Mucosa of stomach (tissue), 1 donor: ENCODE data around the gene GOLGA2.

Source experiments
- H3K27me3 ChIP-seq: one replicate; pipeline ENCODE4 v1.7.0; 2013; ENCODE audit warnings: mild to moderate bottlenecking, low read length; ENCODE audit not compliant: control insufficient read depth, insufficient read depth
- H3K36me3 ChIP-seq: one replicate; pipeline ENCODE4 v1.7.0; 2013; ENCODE audit warnings: low read length; ENCODE audit not compliant: control insufficient read depth, insufficient read depth
- H3K4me1 ChIP-seq: one replicate; pipeline ENCODE4 v1.7.0; 2013; ENCODE audit warnings: mild to moderate bottlenecking, low read length; ENCODE audit not compliant: control insufficient read depth, insufficient read depth
- H3K4me3 ChIP-seq: one replicate; pipeline ENCODE4 v1.7.0; 2013; ENCODE audit warnings: low read length
- H3K9ac ChIP-seq: one replicate; pipeline ENCODE4 v1.7.0; 2013; ENCODE audit warnings: mild to moderate bottlenecking, low read length, moderate library complexity
- H3K9me3 ChIP-seq: one replicate; pipeline ENCODE4 v1.7.0; 2013; ENCODE audit warnings: mild to moderate bottlenecking, low read length, moderate library complexity; ENCODE audit not compliant: control insufficient read depth
- donor health status: Pancreatic carcinoma.

The GOLGA2 gene

GRCh38 chr9:128252317-128253139 lies 23.3 kb downstream of the GOLGA2 start:
- Histone ChIP-seq H3K36me3 (peaks cover 7% of the 10 kb centered on the region), H3K9me3 (no peaks in the 10 kb centered on the region), H3K4me1 (peaks cover 10% of the 10 kb centered on the region), H3K9ac (no peak overlapping the region), H3K27me3 (peaks cover 5% of the 10 kb centered on the region), H3K4me3 (no peak overlapping the region)

- H3K27me3 ChIP-seq = peaks cover 10% of the 10 kb centered on the region
- H3K36me3 ChIP-seq = no peaks in the 10 kb centered on the region
- no peaks in the 10 kb centered on the region for H3K9me3 ChIP-seq
- no peak overlapping the region for H3K9ac ChIP-seq
- H3K4me1 ChIP-seq = peaks cover 10% of the 10 kb centered on the region
- no peak overlapping the region for H3K4me3 ChIP-seq
Measured at GRCh38 chr9:128251732-128252100, 24.1 kb downstream of the GOLGA2 start.

- no peak overlapping the region for H3K4me3 ChIP-seq
- H3K9me3 ChIP-seq = no peaks in the 10 kb centered on the region
- H3K36me3 ChIP-seq = no peaks in the 10 kb centered on the region
- H3K4me1 ChIP-seq = peaks cover 10% of the 10 kb centered on the region
- H3K27me3 ChIP-seq = peaks cover 10% of the 10 kb centered on the region
- H3K9ac ChIP-seq = no peak overlapping the region
Measured at GRCh38 chr9:128250839-128251731, 24.7 kb downstream of the GOLGA2 start.

- no peaks in the 10 kb centered on the region for H3K36me3 ChIP-seq
- H3K9ac ChIP-seq = no peak overlapping the region
- no peaks in the 10 kb centered on the region for H3K9me3 ChIP-seq
- H3K27me3 ChIP-seq = peaks cover 10% of the 10 kb centered on the region
- H3K4me3 ChIP-seq = no peak overlapping the region
- peaks cover 15% of the 10 kb centered on the region for H3K4me1 ChIP-seq
Measured at GRCh38 chr9:128249908-128250838, 25.6 kb downstream of the GOLGA2 start.

GRCh38 chr9:128249558-128249907 lies 26.3 kb downstream of the GOLGA2 start:
- Histone ChIP-seq H3K4me3 (no peak overlapping the region), H3K27me3 (peaks cover 10% of the 10 kb centered on the region), H3K9ac (no peak overlapping the region), H3K36me3 (no peaks in the 10 kb centered on the region), H3K9me3 (no peaks in the 10 kb centered on the region), H3K4me1 (peaks cover 16% of the 10 kb centered on the region)

- H3K4me3 ChIP-seq = no peak overlapping the region
- H3K27me3 ChIP-seq = peaks cover 10% of the 10 kb centered on the region
- H3K4me1 ChIP-seq = peaks cover 16% of the 10 kb centered on the region
- no peak overlapping the region for H3K9ac ChIP-seq
- no peaks in the 10 kb centered on the region for H3K36me3 ChIP-seq
- no peaks in the 10 kb centered on the region for H3K9me3 ChIP-seq
Measured at GRCh38 chr9:128247226-128247803, 28.5 kb downstream of the GOLGA2 start.

GRCh38 chr9:128246471-128246870 lies 29.3 kb downstream of the GOLGA2 start:
- H3K9me3 ChIP-seq = no peaks in the 10 kb centered on the region
- no peak overlapping the region for H3K4me3 ChIP-seq
- peaks cover 10% of the 10 kb centered on the region for H3K27me3 ChIP-seq
- peaks cover 16% of the 10 kb centered on the region for H3K4me1 ChIP-seq
- H3K36me3 ChIP-seq = no peaks in the 10 kb centered on the region
- no peak overlapping the region for H3K9ac ChIP-seq

GRCh38 chr9:128245421-128246151 lies 30.2 kb downstream of the GOLGA2 start:
- H3K9me3 ChIP-seq = no peaks in the 10 kb centered on the region
- H3K4me1 ChIP-seq = peaks cover 8% of the 10 kb centered on the region
- no peak overlapping the region for H3K4me3 ChIP-seq
- no peaks in the 10 kb centered on the region for H3K36me3 ChIP-seq
- H3K27me3 ChIP-seq = peaks cover 5% of the 10 kb centered on the region
- H3K9ac ChIP-seq = no peak overlapping the region

GRCh38 chr9:128244837-128245231 lies 31.0 kb downstream of the GOLGA2 start:
- Histone ChIP-seq H3K9me3 (no peaks in the 10 kb centered on the region), H3K4me3 (no peak overlapping the region), H3K9ac (no peak overlapping the region), H3K4me1 (peaks cover 6% of the 10 kb centered on the region), H3K27me3 (peaks cover 5% of the 10 kb centered on the region), H3K36me3 (no peaks in the 10 kb centered on the region)

- Histone ChIP-seq H3K4me3 (no peak overlapping the region), H3K9me3 (no peaks in the 10 kb centered on the region), H3K9ac (no peak overlapping the region), H3K27me3 (peaks cover 5% of the 10 kb centered on the region), H3K4me1 (peaks cover 6% of the 10 kb centered on the region), H3K36me3 (no peaks in the 10 kb centered on the region)
Measured at GRCh38 chr9:128244091-128244836, 31.5 kb downstream of the GOLGA2 start.
